ENCODE data around the gene CATSPER3. TPM values are rescaled to one million over a fixed set of nuclear protein-coding genes. Genes with fewer than 3 reads are reported as not detected.

CATSPER3 gene
- total and polyA plus RNA-seq, 2 of the 8 experiments (the other 6 are each of a cell fraction or from before 2014, with no cell fraction given): 0.62 TPM; not detected in 1

DNA sequence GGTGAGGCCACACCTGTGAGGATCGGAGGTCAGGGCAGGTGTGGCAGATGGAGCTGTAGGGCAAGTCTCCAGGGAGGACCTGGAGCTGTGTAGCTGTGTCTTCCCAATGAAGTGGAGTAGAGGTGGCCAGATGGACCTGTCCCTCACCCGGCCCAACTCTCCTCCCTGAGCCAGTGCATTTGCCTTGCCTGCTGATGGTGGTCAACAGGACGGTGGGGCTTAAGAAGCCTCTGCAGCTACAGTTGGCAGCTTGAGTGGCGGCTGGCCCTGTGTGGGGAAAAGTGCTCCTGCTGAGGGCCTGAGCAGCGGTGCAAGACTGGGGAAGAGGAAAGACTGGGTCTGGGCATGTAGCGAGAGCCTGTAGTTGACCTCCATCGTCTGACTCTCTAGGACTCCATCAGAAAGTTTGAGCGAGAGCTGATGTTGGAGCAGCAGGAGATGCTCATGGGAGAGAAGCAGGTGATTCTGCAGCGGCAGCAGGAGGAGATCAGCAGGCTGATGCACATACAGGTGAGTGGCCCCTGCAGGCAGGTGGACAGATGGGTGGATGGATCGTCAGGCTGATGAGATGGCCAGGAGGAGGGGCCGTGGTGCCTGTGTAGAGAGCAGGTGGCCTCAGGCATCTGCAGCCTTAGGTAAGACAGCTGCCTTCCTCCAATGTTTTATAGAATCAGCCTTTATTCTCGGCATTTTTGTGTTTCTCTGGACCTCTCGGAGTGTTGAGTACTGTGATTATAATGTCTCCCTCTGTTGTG is 41.5 kb downstream of the CATSPER3 start (continued):
- TF ChIP-seq YY1 (IDR thresholded peaks at IDR 0.05; ENCODE audit: low read depth, low read length): no peak
- TF ChIP-seq BCL11A (IDR thresholded peaks at IDR 0.05; ENCODE audit: low read depth in 2 of 2, low read length in 2 of 2): no peak
- TF ChIP-seq EZH2 (IDR thresholded peaks at IDR 0.05; ENCODE audit: low read depth, low read length, severe bottlenecking): no peak
- TF ChIP-seq HDAC6 (IDR thresholded peaks at IDR 0.05; ENCODE audit: low read depth, low read length): no peak
- TF ChIP-seq, protein P1, sequence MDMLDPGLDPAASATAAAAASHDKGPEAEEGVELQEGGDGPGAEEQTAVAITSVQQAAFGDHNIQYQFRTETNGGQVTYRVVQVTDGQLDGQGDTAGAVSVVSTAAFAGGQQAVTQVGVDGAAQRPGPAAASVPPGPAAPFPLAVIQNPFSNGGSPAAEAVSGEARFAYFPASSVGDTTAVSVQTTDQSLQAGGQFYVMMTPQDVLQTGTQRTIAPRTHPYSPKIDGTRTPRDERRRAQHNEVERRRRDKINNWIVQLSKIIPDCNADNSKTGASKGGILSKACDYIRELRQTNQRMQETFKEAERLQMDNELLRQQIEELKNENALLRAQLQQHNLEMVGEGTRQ (IDR thresholded peaks at IDR 0.05; ENCODE audit: low read length): no peak
- no peak for TF ChIP-seq CHD2 (IDR thresholded peaks at IDR 0.05; ENCODE audit: low read length)
